NCI-H2227 treated with DMSO at 0.1 percent for 48 hours (cell line): ENCODE results near the gene RAB3GAP1.
"Not testable (repeated sequence)": the region's sequence is repeated elsewhere in the genome, so short reads cannot be mapped to it uniquely, and the experiment has no call there.

ENCODE experiments used
- DNase-seq: peaks from one replicate; lab custom pipeline; 2025; lab: John Stamatoyannopoulos, UW

RAB3GAP1 gene

DNA sequence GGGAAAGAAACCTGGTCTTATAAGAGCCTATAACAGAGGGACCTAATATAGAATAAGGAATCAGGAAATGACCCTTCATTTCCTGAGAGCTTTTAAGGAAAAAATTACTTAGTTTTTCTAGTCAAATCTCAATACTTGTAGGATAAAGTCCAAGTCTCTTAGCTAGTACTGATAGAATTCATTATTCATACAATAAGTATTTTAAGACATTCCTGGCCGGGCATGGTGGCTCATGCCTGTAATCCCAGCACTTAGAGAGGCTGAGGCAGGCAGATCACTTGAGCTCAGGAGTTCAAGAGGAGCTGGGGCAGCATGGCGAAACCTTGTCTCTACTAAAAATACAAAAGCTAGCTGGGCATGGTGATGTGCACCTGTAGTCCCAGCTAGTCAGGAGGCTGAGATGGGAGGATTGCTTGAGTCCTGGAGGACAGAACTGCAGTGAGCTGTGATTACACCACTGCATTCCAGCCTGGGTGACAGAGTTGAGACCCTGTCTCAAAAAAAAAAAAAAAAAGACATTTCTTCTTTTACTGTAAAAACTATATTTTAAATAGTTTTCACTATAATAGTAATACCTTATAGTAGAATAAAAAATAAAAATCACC, 3.2 kb downstream of the RAB3GAP1 start:
- no peak for DNase-seq

GRCh38 chr2:135056790-135057189, 4.7 kb downstream of the RAB3GAP1 start:
- no peak for DNase-seq

DNA sequence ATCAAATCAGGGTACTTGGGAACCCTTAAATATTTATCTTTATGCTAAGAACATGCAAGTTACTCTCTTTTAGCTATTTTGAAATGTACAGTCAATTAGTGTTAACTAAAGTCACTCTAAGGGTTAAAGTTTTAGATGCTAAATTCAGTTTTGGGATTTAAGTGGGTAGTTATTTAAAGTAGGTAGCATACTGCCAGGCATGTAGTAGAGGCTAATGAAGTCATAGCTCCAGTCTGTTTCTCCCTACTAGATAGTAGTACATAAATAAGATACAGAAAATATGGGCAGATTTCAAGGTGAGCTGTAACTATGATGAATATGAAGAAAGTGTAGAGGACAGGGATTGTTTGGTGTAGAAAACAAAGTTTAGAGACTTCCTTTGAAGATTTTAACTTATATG, 7.5 kb downstream of the RAB3GAP1 start:
- DNase-seq: no peak

GRCh38 chr2:135063210-135063609, 11.1 kb downstream of the RAB3GAP1 start:
- no peak for DNase-seq

- no peak for DNase-seq
Measured at GRCh38 chr2:135064149-135064548, 12.1 kb downstream of the RAB3GAP1 start.

DNA sequence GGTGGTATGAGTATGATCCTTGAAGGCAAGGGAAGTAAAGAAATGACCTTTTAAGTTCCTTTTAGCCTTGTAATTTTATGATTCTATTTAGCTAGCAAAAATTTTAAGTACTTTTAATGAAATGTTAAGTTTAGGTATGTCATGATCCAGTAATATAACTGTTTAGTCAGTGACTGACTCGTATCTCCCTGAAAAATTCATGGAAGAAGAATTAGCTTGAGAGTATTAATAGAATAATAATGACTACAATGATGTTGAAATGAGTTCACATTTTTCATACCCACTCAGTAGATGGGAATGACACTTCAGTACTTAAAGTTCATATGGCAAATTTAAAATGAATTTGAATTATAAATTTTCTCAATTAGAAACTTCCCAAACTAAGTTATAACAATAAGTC, 14.6 kb downstream of the RAB3GAP1 start:
- no peak for DNase-seq

GRCh38 chr2:135072125-135072997, 20.3 kb downstream of the RAB3GAP1 start:
- DNase-seq: no peak

- no peak for DNase-seq
Measured at GRCh38 chr2:135074216-135074615, 22.1 kb downstream of the RAB3GAP1 start.

DNA sequence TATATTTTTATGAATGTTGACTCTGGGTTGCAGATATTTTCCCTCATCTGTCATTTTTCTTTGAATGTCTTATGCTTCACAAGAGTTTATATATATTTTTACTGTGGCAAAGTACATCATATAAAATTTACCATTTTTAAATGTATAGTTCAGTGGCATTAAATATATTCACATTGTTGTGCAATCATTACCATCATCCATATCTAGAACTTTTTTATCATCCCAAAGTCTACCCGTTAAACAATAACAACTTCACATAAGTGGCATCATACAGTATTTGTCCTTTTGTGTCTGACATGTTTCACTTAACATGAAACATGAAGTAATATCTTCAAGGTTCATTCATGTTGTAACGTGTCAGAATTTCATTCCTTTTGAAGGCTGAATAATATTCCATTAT, 24.5 kb downstream of the RAB3GAP1 start:
- DNase-seq: no peak

DNA sequence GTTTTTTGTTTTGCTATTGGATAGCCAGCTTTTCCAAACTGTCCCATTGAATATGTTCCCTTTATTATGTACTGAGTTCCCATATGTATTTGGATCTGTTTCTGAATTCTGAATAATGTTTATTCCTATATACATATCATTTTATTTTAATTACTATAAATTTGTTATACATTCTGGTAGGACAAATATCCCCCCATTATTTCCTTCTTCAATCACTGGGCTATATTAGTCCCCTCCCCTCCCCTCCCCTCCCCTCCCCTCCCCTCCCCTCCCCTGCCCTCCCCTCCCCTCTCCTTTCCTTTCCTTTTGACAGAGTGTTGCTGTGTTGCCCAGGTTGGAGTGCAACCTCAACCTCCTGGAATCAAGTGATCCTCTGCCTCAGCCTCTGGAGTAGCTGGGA, 26.3 kb downstream of the RAB3GAP1 start:
- DNase-seq: no peak

GRCh38 chr2:135086222-135086621, 34.1 kb downstream of the RAB3GAP1 start:
- no peak for DNase-seq

- not testable (repeated sequence) for DNase-seq
Measured at GRCh38 chr2:135089597-135089996, 37.5 kb downstream of the RAB3GAP1 start.

- no peak for DNase-seq
Measured at GRCh38 chr2:135091681-135092080, 39.6 kb downstream of the RAB3GAP1 start.

DNA sequence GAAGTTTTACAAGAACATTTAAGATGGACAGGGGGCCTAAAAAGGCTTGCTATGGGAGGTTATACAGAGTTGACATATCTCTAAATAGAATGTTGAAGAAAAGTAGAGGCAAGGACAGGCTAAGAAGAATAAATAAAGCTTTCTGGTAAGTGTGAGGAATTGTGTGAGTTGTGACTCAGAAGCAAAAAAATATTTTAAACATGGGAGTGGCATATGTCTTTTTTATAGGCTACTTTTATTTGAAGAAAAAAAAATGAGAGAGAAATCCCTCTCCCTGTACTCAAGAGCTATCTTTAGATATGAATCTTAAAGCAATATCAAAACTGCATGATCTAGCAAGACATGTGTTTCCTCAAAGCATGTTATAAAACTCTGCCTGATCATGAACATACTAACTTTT, 41.1 kb downstream of the RAB3GAP1 start:
- no peak for DNase-seq

DNA sequence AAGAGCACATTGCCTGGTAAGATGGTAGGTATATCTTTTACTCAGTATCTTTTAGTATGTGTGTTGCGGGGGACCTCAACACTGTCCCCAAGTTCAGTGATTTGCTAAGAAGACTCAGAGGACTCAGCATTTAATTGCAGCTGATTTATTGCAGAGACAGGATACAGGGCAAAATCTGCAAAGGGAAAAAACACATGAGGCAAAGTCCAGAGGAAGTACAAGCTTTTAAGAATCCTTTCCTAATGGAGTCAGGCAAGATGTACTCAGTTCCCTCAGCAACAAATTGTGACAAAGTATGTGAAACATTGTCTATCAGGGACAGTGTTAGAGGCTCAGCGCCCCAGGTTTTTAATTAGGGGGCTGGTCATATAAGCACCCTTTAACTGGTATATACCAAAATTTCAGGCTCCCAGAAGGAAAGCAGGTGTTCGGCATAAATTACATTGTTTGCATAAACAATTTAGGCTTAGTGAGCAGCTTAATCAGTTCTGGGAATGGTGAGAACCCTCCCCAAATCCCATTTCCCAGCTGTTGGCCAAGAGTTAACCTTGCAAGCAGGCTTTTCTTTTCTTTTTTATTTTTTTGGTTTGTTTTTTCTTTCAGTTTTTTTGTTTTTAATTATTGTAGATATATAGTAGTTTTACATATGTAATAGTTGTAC, 41.7 kb downstream of the RAB3GAP1 start:
- no peak for DNase-seq

- no peak for DNase-seq
Measured at GRCh38 chr2:135094508-135094907, 42.4 kb downstream of the RAB3GAP1 start.

DNA sequence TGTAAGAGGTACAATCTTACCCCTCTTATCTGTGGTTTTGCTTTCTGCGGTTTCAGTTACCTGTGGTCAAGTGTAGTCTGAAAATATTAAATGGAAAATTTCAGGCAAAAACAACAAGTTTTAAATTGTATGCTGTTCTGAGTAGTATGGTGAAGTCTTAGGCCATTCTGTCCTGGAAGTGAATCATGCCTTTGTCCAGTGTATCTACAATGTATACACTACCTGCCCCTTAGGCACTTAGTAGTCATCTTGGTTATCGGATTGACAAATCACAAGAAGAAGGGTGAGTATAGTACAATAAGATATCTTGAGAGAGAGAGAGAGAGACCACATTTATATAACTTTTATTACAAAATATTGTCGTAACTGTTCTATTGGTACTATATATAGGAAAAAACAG, 43.5 kb downstream of the RAB3GAP1 start:
- no peak for DNase-seq

DNA sequence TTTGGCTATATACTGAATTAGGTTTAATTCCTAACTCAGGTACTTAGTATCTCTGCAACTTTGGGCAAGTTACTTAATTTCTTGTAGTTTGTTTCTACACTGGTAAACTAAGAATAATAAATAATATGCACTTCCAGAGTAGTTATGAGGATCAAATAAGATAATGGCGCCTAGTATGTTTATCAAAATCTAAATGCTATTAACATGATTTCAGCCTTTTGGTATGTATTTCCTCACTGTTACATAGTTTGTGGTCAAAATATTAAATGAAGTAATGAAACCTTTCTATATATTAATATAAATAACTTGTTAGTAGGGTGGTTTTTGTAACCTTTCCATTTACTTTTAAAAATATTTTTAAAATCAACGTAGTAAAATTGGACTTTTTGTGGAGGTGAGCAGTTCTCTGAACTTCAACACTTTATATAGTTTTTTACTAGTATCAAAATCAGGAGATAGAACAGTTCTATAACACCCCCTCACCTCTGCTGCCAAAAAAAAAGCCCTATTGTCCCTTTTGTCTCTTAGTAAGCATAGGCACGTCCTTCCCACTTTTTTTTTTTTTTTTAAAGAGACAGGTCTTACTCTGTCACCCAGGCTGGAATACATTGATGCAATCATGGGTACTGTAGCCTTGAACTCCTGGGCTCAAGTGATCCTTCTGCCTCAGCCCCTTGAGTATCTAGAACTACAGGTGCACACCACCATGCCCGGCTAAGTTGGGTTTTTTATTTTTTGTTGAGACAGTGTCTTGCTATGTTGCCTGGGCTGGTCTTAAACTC, 44.8 kb downstream of the RAB3GAP1 start:
- no peak for DNase-seq

- no peak for DNase-seq
Measured at GRCh38 chr2:135097532-135098231, 45.6 kb downstream of the RAB3GAP1 start.

- no peak for DNase-seq
Measured at GRCh38 chr2:135099802-135100483, 47.9 kb downstream of the RAB3GAP1 start.

DNA sequence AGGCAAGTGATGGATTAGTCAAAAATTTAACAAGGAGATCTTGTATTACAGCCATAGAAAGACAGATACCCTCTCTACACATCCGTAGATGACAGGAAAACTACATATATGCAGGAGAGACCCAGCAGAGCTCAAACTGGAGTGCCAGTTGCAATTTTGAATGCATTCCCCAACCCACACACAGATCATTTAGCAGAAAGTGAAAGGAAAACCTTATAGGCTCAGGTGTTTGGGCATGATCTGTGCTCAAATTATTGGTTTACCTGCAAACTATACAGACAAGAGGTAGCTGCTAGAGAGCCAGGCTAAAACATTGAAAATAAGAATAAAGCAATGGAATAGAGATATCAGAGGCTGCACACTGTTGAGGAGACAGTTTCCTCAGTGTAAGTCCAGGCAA, 51.8 kb downstream of the RAB3GAP1 start:
- no peak for DNase-seq
